Gastroesophageal sphincter (tissue), 3 donors: ENCODE measurements around the gene TP63.

Experiments
- CTCF ChIP-seq, 4 experiments: fragments of 200-600 bp in 2 of 4; fragments of 450-650 bp in 2 of 4; sonication (generic) in 1 of 4; IDR thresholded peaks; one replicate each; pipeline ENCODE4 v1.5.1; 2017 to 2019; ENCODE audit warnings: antibody characterized with exemption in 4 of 4, mild to moderate bottlenecking in 2 of 4, moderate library complexity in 2 of 4
- EP300 ChIP-seq: sonication (generic); formaldehyde crosslinking; IDR thresholded peaks from one replicate; pipeline ENCODE4 v1.6.1; 2017; ENCODE audit warnings: antibody characterized with exemption, mild to moderate bottlenecking
- POLR2A ChIP-seq, 2 donors: fragments of 450-650 bp; IDR thresholded peaks; one replicate each; pipeline ENCODE4 v1.6.1; 2017; ENCODE audit warnings: antibody characterized with exemption in 2 of 2, mild to moderate bottlenecking in 2 of 2, moderate library complexity in 1 of 2
- POLR2AphosphoS5 ChIP-seq: sonication (generic); formaldehyde crosslinking; IDR thresholded peaks from one replicate; pipeline ENCODE4 v1.6.1; 2017; ENCODE audit warnings: antibody characterized with exemption

DNA sequence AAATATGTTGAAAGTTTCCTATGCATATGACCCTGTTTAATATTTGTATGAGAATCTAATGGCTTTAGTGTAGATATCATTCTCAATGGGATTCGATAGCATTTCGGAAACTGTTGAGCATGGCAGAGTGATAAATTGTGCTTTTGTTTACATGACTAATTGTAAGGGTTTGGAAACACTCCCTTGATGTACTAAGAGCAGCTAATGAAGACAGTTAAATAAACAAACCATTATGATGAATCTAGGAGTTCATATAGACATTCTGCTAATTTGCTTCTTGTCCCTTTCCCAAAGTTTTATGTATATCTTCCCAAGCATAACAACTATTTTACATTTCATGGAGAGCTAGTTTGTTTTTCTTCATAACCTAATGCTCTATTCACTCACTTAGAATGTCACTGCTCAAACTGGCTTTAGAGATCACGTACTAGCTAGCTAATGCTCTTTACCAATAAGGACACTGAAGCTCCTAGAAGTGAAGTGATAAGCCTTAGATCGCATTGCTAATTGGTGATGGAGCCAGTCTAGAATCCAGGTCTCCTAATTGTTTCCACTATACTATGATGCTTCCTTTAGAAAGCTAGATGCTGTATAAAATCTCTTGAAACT lies 140.8 kb downstream of the TP63 start:
- TF ChIP-seq POLR2A (IDR thresholded peaks at IDR 0.05) (no peak), CTCF (IDR thresholded peaks at IDR 0.05) (no peak), POLR2AphosphoS5 (no peak), EP300 (no peak)
